SK-N-SH (cell line): Measurements from ENCODE around the gene IFITM1. TPM values are rescaled to one million over a fixed set of nuclear protein-coding genes. Genes with fewer than 3 reads are reported as not detected.

ENCODE experiments used
- CTCF ChIA-PET: fragments of 300-600, 350-600 bp; formaldehyde crosslinking; extraction: SDS; loops from one replicate; lab custom pipeline; 2021; lab: Yijun Ruan, JAX
- POLR2A ChIA-PET: fragments of 350-600 bp; sonication (Branson Sonifier 250); formaldehyde crosslinking; extraction: SDS; loops from one replicate; lab custom pipeline; 2020; ENCODE audit warnings: antibody characterized with exemption, inconsistent platforms; lab: Yijun Ruan, JAX
- DNase-seq: peaks from one replicate; pipeline ENCODE4 v3.0.0; 2012
- H2AFZ ChIP-seq: fragments of 200-600 bp; sonication (generic); 2 replicates; pipeline ENCODE4 v1.8.1; 2016; ENCODE audit warnings: antibody characterized with exemption, mild to moderate bottlenecking, low read depth
- H3F3A ChIP-seq: fragments of 200-600 bp; sonication (generic); replicated peaks from 2 replicates; pipeline ENCODE3; 2016; ENCODE audit warnings: antibody characterized with exemption, mild to moderate bottlenecking; ENCODE audit not compliant: insufficient read depth
- H3K27ac ChIP-seq, 2 experiments: fragments of 200-500 bp in 1 of 2; fragments of 200-600 bp in 1 of 2; sonication (Bioruptor generic) in 1 of 2; sonication (generic), shearing (Covaris generic) in 1 of 2; 2 replicates each; pipeline versions ENCODE4 v1.5.1 to v1.6.1; 2014 to 2016; ENCODE audit warnings: low read depth in 2 of 2, inconsistent platforms in 1 of 2, low read length in 1 of 2, mild to moderate bottlenecking in 1 of 2, mixed read lengths in 1 of 2
- H3K27me3 ChIP-seq: fragments of 200-600 bp; sonication (generic), shearing (Covaris generic); 2 replicates; pipeline ENCODE4 v1.6.1; 2016; ENCODE audit warnings: mixed run types; ENCODE audit not compliant: insufficient read depth
- H3K36me3 ChIP-seq, 2 experiments: fragments of 200-500 bp in 1 of 2; fragments of 200-600 bp in 1 of 2; sonication (Bioruptor generic) in 1 of 2; sonication (generic) in 1 of 2; replicated peaks in 1 of 2; 2 replicates each; pipeline versions ENCODE3 to v1.5.1; 2014 to 2016; ENCODE audit warnings: low read length in 1 of 2, mild to moderate bottlenecking in 1 of 2; ENCODE audit not compliant: insufficient read depth in 2 of 2, control insufficient read depth in 1 of 2
- H3K4me1 ChIP-seq, 2 experiments: fragments of 200-500 bp in 1 of 2; fragments of 200-600 bp in 1 of 2; sonication (Bioruptor generic) in 1 of 2; sonication (generic), shearing (Covaris generic) in 1 of 2; 2 replicates each; pipeline versions ENCODE4 v1.5.1 to v1.6.1; 2014 to 2016; ENCODE audit warnings: low read depth in 1 of 2, low read length in 1 of 2, mixed run types in 1 of 2; ENCODE audit not compliant: insufficient read depth in 2 of 2, control insufficient read depth in 1 of 2
- H3K4me2 ChIP-seq: fragments of 200-600 bp; sonication (generic), shearing (Covaris generic); 2 replicates; pipeline ENCODE4 v1.6.1; 2017; ENCODE audit warnings: mixed run types
- H3K4me3 ChIP-seq, 2 experiments: fragments of 200-500 bp in 1 of 2; fragments of 200-600 bp in 1 of 2; sonication (Bioruptor generic) in 1 of 2; sonication (generic), shearing (Covaris generic) in 1 of 2; 2 replicates each; pipeline versions ENCODE4 v1.5.1 to v1.8.1; 2014 to 2016; ENCODE audit warnings: low read depth in 2 of 2, inconsistent platforms in 1 of 2, low read length in 1 of 2, mild to moderate bottlenecking in 1 of 2, mixed read lengths in 1 of 2, moderate library complexity in 1 of 2
- H3K79me2 ChIP-seq: fragments of 200-600 bp; sonication (generic); 2 replicates; pipeline ENCODE4 v1.8.1; 2017; ENCODE audit warnings: mild to moderate bottlenecking; ENCODE audit not compliant: insufficient read depth
- H3K9ac ChIP-seq: fragments of 200-600 bp; sonication (generic); 2 replicates; pipeline ENCODE4 v1.6.1; 2017; ENCODE audit warnings: mixed run types
- H3K9me2 ChIP-seq: fragments of 200-600 bp; sonication (generic); 2 replicates; pipeline ENCODE4 v1.6.1; 2017; ENCODE audit warnings: mixed run types
- H3K9me3 ChIP-seq: fragments of 200-600 bp; sonication (generic); 2 replicates; pipeline ENCODE4 v1.6.1; 2017; ENCODE audit warnings: mixed run types, mild to moderate bottlenecking, moderate library complexity
- H4K20me1 ChIP-seq: fragments of 200-600 bp; sonication (generic); 2 replicates; pipeline ENCODE4 v1.6.1; 2017; ENCODE audit warnings: mild to moderate bottlenecking, mixed run types; ENCODE audit not compliant: insufficient read depth
- CHD2 ChIP-seq: fragments of 150-350 bp; IDR thresholded peaks from 2 replicates; pipeline ENCODE4 v1.6.1; 2018; ENCODE audit warnings: low read length; ENCODE audit not compliant: partially characterized antibody
- ELF1 ChIP-seq: IDR thresholded peaks from 2 replicates; pipeline ENCODE4 v1.4.0; 2012
- EP300 ChIP-seq, 2 experiments: IDR thresholded peaks; 2 replicates each; pipeline versions ENCODE4 v1.4.0 to v1.6.1; 2012; ENCODE audit warnings: borderline replicate concordance in 1 of 2, low read depth in 1 of 2, low read length in 1 of 2
- IRF3 ChIP-seq: fragments of 150-350 bp; IDR thresholded peaks from 2 replicates; pipeline ENCODE4 v1.6.1; 2016; ENCODE audit warnings: mild to moderate bottlenecking, low read depth, low read length
- JUND ChIP-seq: IDR thresholded peaks from 2 replicates; pipeline ENCODE4 v1.4.0; 2012
- MAX ChIP-seq: IDR thresholded peaks from 2 replicates; pipeline ENCODE4 v1.4.0; 2012; ENCODE audit warnings: low read depth
- MEF2A ChIP-seq: IDR thresholded peaks from 2 replicates; pipeline ENCODE4 v1.4.0; 2012; ENCODE audit warnings: low read depth, borderline replicate concordance
- MXI1 ChIP-seq: IDR thresholded peaks from 2 replicates; pipeline ENCODE4 v1.6.1; 2012; ENCODE audit warnings: mild to moderate bottlenecking, low read depth, low read length, improper control_type of control experiment
- PBX3 ChIP-seq: IDR thresholded peaks from 2 replicates; pipeline ENCODE4; 2012
- RAD21 ChIP-seq: IDR thresholded peaks from 2 replicates; pipeline ENCODE4 v1.6.1; 2012; ENCODE audit warnings: mild to moderate bottlenecking, low read length
- RCOR1 ChIP-seq: fragments of 150-350 bp; IDR thresholded peaks from 2 replicates; pipeline ENCODE4 v1.6.1; 2017; ENCODE audit warnings: antibody characterized with exemption, low read length
- TCF12 ChIP-seq: IDR thresholded peaks from 2 replicates; pipeline ENCODE4 v1.4.0; 2012
- YY1 ChIP-seq: IDR thresholded peaks from 2 replicates; pipeline ENCODE4 v1.4.0; 2012; ENCODE audit warnings: low read depth, mild to moderate bottlenecking
- WGBS: methylation state at CpG from one replicate; pipeline ENCODE4 v1.1.6; 2017; ENCODE audit warnings: low lambda C conversion rate; 5-methylcytosine and 5-hydroxymethylcytosine counted together
- polyA plus RNA-seq, 3 experiments: library from polyadenylated mRNA; depleted of rRNA; stranded (reverse); fragments of >200 nt; gene quantifications; 2 replicates each; pipeline ENCODE4 v1.2.3, GENCODE V29; 2012

Gene IFITM1
- polyA plus RNA-seq, 1 of the 3 experiments (the other 2 are of a cell fraction) = 19.4 TPM

GRCh38 chr11:330694-331357, 17.0 kb downstream of the IFITM1 start:
- DNase-seq = no peak
- Histone ChIP-seq H3K27ac (no peak overlapping the region), H3K9me3 (no peaks in the 10 kb centered on the region), H3K4me2 (no peak overlapping the region), H3K79me2 (no peaks in the 10 kb centered on the region), H3K4me3 (no peak overlapping the region), H3F3A (no peaks in the 10 kb centered on the region), H3K9me2 (no peaks in the 10 kb centered on the region), H3K36me3 (no peaks in the 10 kb centered on the region), H4K20me1 (no peaks in the 10 kb centered on the region), H3K9ac (no peak overlapping the region), H3K4me1 (no peaks in the 10 kb centered on the region; a peak in 1 of 4 replicates), H3K27me3 (no peaks in the 10 kb centered on the region), H2AFZ (no peak overlapping the region)
- CTCF ChIA-PET = interaction anchor here (0.8 to 1.2 kb wide), 3 partner anchors 13 to 117 kb away, joined by 3 to 4 read pairs (median 4); no protein-coding TSS in a partner anchor
- TF ChIP-seq CHD2 = no peak
- TF ChIP-seq IRF3 = no peak
- no peak for TF ChIP-seq YY1
- WGBS = 82% methylated on average over 34 of the region's 34 CpGs
- POLR2A ChIA-PET = no interaction called here

GRCh38 chr11:331358-332060, 17.7 kb downstream of the IFITM1 start:
- Histone ChIP-seq H4K20me1 (no peaks in the 10 kb centered on the region), H3K4me1 (no peaks in the 10 kb centered on the region; a peak in 1 of 4 replicates), H3K4me3 (no peak overlapping the region), H3K27ac (no peak overlapping the region), H2AFZ (no peak overlapping the region), H3F3A (no peaks in the 10 kb centered on the region), H3K27me3 (no peaks in the 10 kb centered on the region), H3K9ac (no peak overlapping the region), H3K36me3 (no peaks in the 10 kb centered on the region), H3K4me2 (no peak overlapping the region), H3K9me2 (no peaks in the 10 kb centered on the region), H3K9me3 (no peaks in the 10 kb centered on the region), H3K79me2 (no peaks in the 10 kb centered on the region)
- no peak for DNase-seq
- ChIA-PET POLR2A (no interaction called here), CTCF (no interaction called here)
- TF ChIP-seq MXI1 (no peak), CHD2 (no peak), EP300 (IDR thresholded peaks at IDR 0.05; ENCODE audit: borderline replicate concordance in 1 of 2, low read depth in 1 of 2, low read length in 1 of 2) (no peak), JUND (no peak), TCF12 (no peak), YY1 (no peak), RCOR1 (no peak), MEF2A (no peak), PBX3 (no peak), RAD21 (no peak), ELF1 (no peak), MAX (no peak)
- 73% methylated on average over 16 of the region's 19 CpGs for WGBS
